Fibroblast of lung (primary cell): ENCODE results near the gene EPHB6. TPM values are rescaled to one million over a fixed set of nuclear protein-coding genes. Genes with fewer than 3 reads are reported as not detected.

Experiments used
- DNase-seq, 2 donors: peaks; one replicate each; pipeline versions ENCODE4 v3.0.0 to v3.0.0-alpha.2; 2010; ENCODE audit warnings: low read depth in 2 of 2
- H2AFZ ChIP-seq: 2 replicates; pipeline ENCODE4 v1.5.1; 2012; ENCODE audit warnings: low read length, control low read depth, inconsistent platforms
- H3K27ac ChIP-seq: 2 replicates; pipeline ENCODE4 v1.5.1; 2011; ENCODE audit warnings: low read length, control low read depth; ENCODE audit not compliant: insufficient read depth
- H3K27me3 ChIP-seq: 2 replicates; pipeline ENCODE4 v1.5.1; 2011; ENCODE audit warnings: mild to moderate bottlenecking, low read length; ENCODE audit not compliant: control insufficient read depth, insufficient read depth
- H3K36me3 ChIP-seq: 2 replicates; pipeline ENCODE4 v1.5.1; 2011; ENCODE audit warnings: low read length; ENCODE audit not compliant: control insufficient read depth, insufficient read depth
- H3K4me1 ChIP-seq: 2 replicates; pipeline ENCODE4 v1.5.1; 2011; ENCODE audit warnings: low read length; ENCODE audit not compliant: control insufficient read depth, insufficient read depth; ENCODE audit errors: extremely low read depth
- H3K4me2 ChIP-seq: 2 replicates; pipeline ENCODE4 v1.5.1; 2011; ENCODE audit warnings: low read length, control low read depth; ENCODE audit not compliant: insufficient read depth; ENCODE audit errors: extremely low read depth
- H3K4me3 ChIP-seq, 4 experiments: fragments of 200-600 bp in 1 of 4; sonication (generic) in 1 of 4; replicated peaks in 1 of 4; 2 replicates each; pipeline ENCODE4 v1.5.1; 2011 to 2016; ENCODE audit warnings: low read length in 4 of 4, low read depth in 3 of 4, mild to moderate bottlenecking in 3 of 4, control low read depth in 2 of 4, inconsistent platforms in 1 of 4, mixed read lengths in 1 of 4; ENCODE audit not compliant: insufficient read depth in 1 of 4; ENCODE audit errors: control extremely low read depth in 1 of 4
- H3K79me2 ChIP-seq: 2 replicates; pipeline ENCODE4 v1.5.1; 2012; ENCODE audit warnings: mild to moderate bottlenecking, low read length, inconsistent platforms; ENCODE audit not compliant: control insufficient read depth, insufficient read depth
- H3K9ac ChIP-seq: 2 replicates; pipeline ENCODE4 v1.5.1; 2011; ENCODE audit warnings: mild to moderate bottlenecking, low read length, control low read depth; ENCODE audit not compliant: insufficient read depth
- H3K9me3 ChIP-seq: 2 replicates; pipeline ENCODE4 v1.5.1; 2012; ENCODE audit warnings: low read depth, low read length; ENCODE audit not compliant: control insufficient read depth, insufficient read depth
- H4K20me1 ChIP-seq: 2 replicates; pipeline ENCODE4 v1.5.1; 2011; ENCODE audit warnings: low read length; ENCODE audit not compliant: control insufficient read depth, insufficient read depth; ENCODE audit errors: extremely low read depth
- EZH2 ChIP-seq: IDR thresholded peaks from 2 replicates; pipeline ENCODE4 v1.5.1; 2012; ENCODE audit warnings: low read length, control low read depth, mild to moderate bottlenecking; ENCODE audit errors: missing control alignments
- polyA plus RNA-seq, 2 donors: library from polyadenylated mRNA; depleted of rRNA in 1 of 2; stranded (reverse) in 1 of 2; unstranded in 1 of 2; fragments of >200 nt; gene quantifications; 2 replicates each; pipeline ENCODE4 v1.2.1, GENCODE V29; 2011 to 2012; ENCODE audit warnings: missing spikeins in 1 of 2
- total RNA-seq: library from RNA; depleted of rRNA; stranded (reverse); fragments of >200 nt; gene quantifications from 2 replicates; pipeline ENCODE4 v1.2.1, GENCODE V29; 2014
- TF ChIP-seq, protein P1 (sequence below), 2 donors: IDR thresholded peaks in 1 of 2; conservative IDR thresholded peaks in 1 of 2; 1 replicate in 1 of 2; 2 replicates in 1 of 2; pipeline ENCODE4 v1.5.1; 2011 to 2012; ENCODE audit warnings: low read length in 2 of 2, control low read depth in 1 of 2, inconsistent platforms in 1 of 2, low read depth in 1 of 2, mild to moderate bottlenecking in 1 of 2

The EPHB6 gene
- total and polyA plus RNA-seq, 2 donors (not counting 1 experiment from before 2014, with no cell fraction given), result 1.1 to 4.3 TPM

DNA sequence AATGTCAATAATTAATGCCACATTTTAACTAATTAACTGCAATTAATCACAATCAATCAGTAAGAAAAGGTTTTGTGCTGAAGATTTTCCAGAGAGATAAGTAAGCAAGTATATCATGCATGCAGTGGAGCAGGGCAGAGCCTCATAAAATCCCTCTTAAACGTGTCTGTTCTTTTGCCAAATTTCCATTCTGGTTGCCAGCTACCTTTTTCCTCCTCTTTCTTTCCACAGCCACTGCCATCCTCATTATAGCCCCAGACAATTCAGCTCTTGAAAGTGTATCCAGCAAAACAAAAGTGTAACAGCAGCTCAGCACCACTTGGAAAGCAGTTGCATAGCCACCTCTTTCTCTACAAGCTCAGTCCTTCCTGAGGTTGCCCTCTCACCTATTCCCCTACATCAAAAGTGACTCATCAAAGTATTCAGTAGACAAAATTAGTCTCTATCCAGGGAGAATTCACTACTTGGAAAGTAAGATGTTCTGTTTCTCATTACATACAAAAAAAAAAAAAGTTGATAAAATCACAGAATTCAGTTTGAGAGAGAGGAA lies 26.9 kb upstream of the EPHB6 start:
- H4K20me1 ChIP-seq, result no peaks in the 10 kb centered on the region
- no peak overlapping the region for H3K27ac ChIP-seq
- H3K4me2 ChIP-seq, result no peak overlapping the region
- no peaks in the 10 kb centered on the region for H3K4me1 ChIP-seq
- no peaks in the 10 kb centered on the region for H3K9me3 ChIP-seq
- no peaks in the 10 kb centered on the region for H3K36me3 ChIP-seq
- H3K9ac ChIP-seq, result no peak overlapping the region
- no peaks in the 10 kb centered on the region for H3K27me3 ChIP-seq
- no peak for DNase-seq
- H2AFZ ChIP-seq, result no peak overlapping the region
- no peaks in the 10 kb centered on the region for H3K79me2 ChIP-seq
- TF ChIP-seq, protein P1, sequence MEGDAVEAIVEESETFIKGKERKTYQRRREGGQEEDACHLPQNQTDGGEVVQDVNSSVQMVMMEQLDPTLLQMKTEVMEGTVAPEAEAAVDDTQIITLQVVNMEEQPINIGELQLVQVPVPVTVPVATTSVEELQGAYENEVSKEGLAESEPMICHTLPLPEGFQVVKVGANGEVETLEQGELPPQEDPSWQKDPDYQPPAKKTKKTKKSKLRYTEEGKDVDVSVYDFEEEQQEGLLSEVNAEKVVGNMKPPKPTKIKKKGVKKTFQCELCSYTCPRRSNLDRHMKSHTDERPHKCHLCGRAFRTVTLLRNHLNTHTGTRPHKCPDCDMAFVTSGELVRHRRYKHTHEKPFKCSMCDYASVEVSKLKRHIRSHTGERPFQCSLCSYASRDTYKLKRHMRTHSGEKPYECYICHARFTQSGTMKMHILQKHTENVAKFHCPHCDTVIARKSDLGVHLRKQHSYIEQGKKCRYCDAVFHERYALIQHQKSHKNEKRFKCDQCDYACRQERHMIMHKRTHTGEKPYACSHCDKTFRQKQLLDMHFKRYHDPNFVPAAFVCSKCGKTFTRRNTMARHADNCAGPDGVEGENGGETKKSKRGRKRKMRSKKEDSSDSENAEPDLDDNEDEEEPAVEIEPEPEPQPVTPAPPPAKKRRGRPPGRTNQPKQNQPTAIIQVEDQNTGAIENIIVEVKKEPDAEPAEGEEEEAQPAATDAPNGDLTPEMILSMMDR (conservative IDR thresholded peaks at IDR 0.05 in 1 of 2, IDR thresholded peaks at IDR 0.05 in 1 of 2; ENCODE audit: low read depth in 1 of 2, low read length in 2 of 2), result no peak
- no peak for TF ChIP-seq EZH2
- H3K4me3 ChIP-seq, result no peak overlapping the region

DNA sequence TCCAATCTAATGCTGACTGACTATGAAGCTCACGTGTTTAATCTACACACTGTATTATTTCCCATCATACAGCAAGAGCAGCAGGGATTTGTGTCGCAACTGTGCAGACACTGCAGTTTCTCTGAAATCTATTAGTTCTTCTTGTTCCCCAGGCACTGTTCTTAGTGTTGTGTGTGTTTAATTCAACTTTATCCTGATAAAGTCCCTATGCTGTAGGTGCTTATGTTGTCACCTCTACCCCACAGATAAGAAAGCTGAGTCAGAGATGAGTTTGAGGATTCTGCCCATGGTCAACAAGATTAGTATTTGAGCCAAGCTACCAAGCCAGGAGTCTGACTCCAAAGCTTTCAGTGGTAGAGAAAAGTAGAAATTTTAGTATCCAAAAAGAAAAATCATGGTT lies 22.5 kb upstream of the EPHB6 start:
- H3K9ac ChIP-seq, result no peak overlapping the region
- H4K20me1 ChIP-seq, result no peaks in the 10 kb centered on the region
- no peak overlapping the region for H2AFZ ChIP-seq
- H3K79me2 ChIP-seq, result no peaks in the 10 kb centered on the region
- H3K27ac ChIP-seq, result no peak overlapping the region
- no peak overlapping the region for H3K4me2 ChIP-seq
- no peak for TF ChIP-seq EZH2
- TF ChIP-seq, protein P1 (conservative IDR thresholded peaks at IDR 0.05 in 1 of 2, IDR thresholded peaks at IDR 0.05 in 1 of 2; ENCODE audit: low read depth in 1 of 2, low read length in 2 of 2), result no peak
- H3K4me1 ChIP-seq, result no peaks in the 10 kb centered on the region
- H3K9me3 ChIP-seq, result no peaks in the 10 kb centered on the region
- H3K36me3 ChIP-seq, result no peaks in the 10 kb centered on the region
- no peak for DNase-seq
- no peak overlapping the region for H3K4me3 ChIP-seq
- no peaks in the 10 kb centered on the region for H3K27me3 ChIP-seq

DNA sequence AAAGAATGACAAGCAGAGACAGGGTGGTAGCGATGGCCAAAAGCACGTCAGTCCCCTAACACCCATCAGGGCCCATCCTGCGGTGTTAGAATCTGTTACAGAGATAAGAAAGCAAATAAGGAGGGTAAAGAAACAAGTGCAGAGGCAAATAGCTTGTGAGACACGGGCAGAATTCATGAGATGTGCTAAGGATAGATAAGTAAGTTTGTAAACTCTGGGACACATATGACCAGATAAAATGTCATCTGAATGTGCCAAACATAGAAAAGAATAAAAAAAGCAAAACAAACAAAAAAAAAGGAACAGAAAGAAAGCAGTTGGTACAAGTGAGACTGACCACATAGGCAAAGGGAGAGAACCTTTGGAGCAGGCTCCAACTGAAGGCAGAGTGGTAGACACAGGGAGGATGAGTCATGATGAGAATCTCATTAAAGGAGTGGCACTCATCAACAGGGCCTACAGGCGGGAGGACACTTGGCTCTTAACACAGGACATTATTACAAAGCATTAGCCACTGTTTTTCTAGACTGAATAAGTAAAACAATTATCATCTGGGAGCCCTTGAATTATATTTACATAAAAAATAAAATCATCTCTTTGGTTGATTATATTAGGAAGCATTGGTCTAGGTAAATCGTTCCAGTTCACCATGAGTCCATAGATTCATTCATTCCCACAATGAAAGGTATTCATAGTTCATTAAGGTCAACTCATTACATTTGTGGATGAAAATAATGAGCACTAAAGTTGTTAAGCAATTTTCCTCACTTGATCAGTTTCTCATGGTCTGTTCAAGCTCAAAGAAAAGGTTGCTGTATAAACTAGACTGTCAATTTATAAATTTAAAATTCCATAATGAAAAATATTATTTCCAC lies 21.5 kb upstream of the EPHB6 start:
- no peak overlapping the region for H3K4me2 ChIP-seq
- no peak overlapping the region for H3K27ac ChIP-seq
- H3K9ac ChIP-seq, result no peak overlapping the region
- no peak overlapping the region for H2AFZ ChIP-seq
- H3K79me2 ChIP-seq, result no peaks in the 10 kb centered on the region
- no peaks in the 10 kb centered on the region for H3K9me3 ChIP-seq
- H3K4me1 ChIP-seq, result no peaks in the 10 kb centered on the region
- H3K36me3 ChIP-seq, result no peaks in the 10 kb centered on the region
- no peaks in the 10 kb centered on the region for H3K27me3 ChIP-seq
- no peak for TF ChIP-seq EZH2
- TF ChIP-seq, protein P1 (conservative IDR thresholded peaks at IDR 0.05 in 1 of 2, IDR thresholded peaks at IDR 0.05 in 1 of 2; ENCODE audit: low read depth in 1 of 2, low read length in 2 of 2), result no peak
- DNase-seq, result no peak
- no peaks in the 10 kb centered on the region for H4K20me1 ChIP-seq
- no peak overlapping the region for H3K4me3 ChIP-seq
